ENCODE measurements around the gene IL23R.

DNA sequence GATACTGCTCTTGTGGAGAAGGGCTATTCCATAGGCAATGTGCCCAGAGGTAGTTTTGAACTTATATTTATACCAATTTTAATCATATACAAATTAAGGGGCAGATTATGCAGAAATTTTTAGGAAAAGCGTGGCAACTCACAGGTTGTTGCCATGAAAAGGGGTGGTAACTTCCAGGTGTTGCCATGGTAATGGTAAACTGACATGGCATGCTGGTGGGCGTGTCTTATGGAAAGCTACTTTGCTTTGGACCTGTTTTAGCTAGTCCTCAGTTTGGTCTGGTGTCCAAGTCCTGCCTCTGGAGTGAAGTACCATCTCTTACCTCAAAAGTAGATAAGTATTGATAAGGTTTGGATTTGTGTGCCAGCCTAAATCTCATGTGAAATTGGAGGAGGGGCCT, 7.9 kb upstream of the IL23R start:
- TF ChIP-seq, protein P1, sequence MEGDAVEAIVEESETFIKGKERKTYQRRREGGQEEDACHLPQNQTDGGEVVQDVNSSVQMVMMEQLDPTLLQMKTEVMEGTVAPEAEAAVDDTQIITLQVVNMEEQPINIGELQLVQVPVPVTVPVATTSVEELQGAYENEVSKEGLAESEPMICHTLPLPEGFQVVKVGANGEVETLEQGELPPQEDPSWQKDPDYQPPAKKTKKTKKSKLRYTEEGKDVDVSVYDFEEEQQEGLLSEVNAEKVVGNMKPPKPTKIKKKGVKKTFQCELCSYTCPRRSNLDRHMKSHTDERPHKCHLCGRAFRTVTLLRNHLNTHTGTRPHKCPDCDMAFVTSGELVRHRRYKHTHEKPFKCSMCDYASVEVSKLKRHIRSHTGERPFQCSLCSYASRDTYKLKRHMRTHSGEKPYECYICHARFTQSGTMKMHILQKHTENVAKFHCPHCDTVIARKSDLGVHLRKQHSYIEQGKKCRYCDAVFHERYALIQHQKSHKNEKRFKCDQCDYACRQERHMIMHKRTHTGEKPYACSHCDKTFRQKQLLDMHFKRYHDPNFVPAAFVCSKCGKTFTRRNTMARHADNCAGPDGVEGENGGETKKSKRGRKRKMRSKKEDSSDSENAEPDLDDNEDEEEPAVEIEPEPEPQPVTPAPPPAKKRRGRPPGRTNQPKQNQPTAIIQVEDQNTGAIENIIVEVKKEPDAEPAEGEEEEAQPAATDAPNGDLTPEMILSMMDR (IDR thresholded peaks at IDR 0.05 in 4 of 5, conservative IDR thresholded peaks at IDR 0.05 in 1 of 5): no peak
- TF ChIP-seq POLR2A (IDR thresholded peaks at IDR 0.05): no peak

Data from gastrocnemius medialis (tissue), 4 donors.